Keratinocyte (primary cell): ENCODE measurements around the gene PLXNA1. TPM values are rescaled to one million over a fixed set of nuclear protein-coding genes. Genes with fewer than 3 reads are reported as not detected.

Source experiments
- DNase-seq: peaks from one replicate; pipeline ENCODE4 v3.0.0-alpha.2; 2011; ENCODE audit warnings: low read depth, missing footprints, low spot score
- FAIRE-seq: peaks from 2 replicates; lab custom pipeline; 2011; peaks lifted over from hg19 to GRCh38; lab: Jason Lieb, UNC
- H2AFZ ChIP-seq: 2 replicates; pipeline ENCODE4 v1.6.0; 2012; ENCODE audit warnings: low read length, control low read depth, inconsistent platforms; ENCODE audit not compliant: control insufficient read depth
- H3K27ac ChIP-seq: 2 replicates; pipeline ENCODE4 v1.5.1; 2011; ENCODE audit warnings: low read length; ENCODE audit not compliant: control insufficient read depth, insufficient read depth
- H3K27me3 ChIP-seq: 3 replicates; pipeline ENCODE4 v1.6.0; 2011; ENCODE audit warnings: low read length; ENCODE audit not compliant: control insufficient read depth, insufficient read depth; ENCODE audit errors: extremely low read depth
- H3K36me3 ChIP-seq, 2 experiments: 2 replicates in 1 of 2; 3 replicates in 1 of 2; pipeline ENCODE4 v1.5.1; 2011; ENCODE audit warnings: low read length in 2 of 2, mild to moderate bottlenecking in 1 of 2; ENCODE audit not compliant: control insufficient read depth in 2 of 2, insufficient read depth in 2 of 2; ENCODE audit errors: extremely low read depth in 1 of 2
- H3K4me1 ChIP-seq: 3 replicates; pipeline ENCODE4 v1.5.1; 2011; ENCODE audit warnings: low read length; ENCODE audit not compliant: control insufficient read depth, insufficient read depth; ENCODE audit errors: extremely low read depth
- H3K4me2 ChIP-seq: 3 replicates; pipeline ENCODE4 v1.6.0; 2011; ENCODE audit warnings: low read depth, low read length; ENCODE audit not compliant: control insufficient read depth, insufficient read depth; ENCODE audit errors: extremely low read depth
- H3K4me3 ChIP-seq, 3 experiments: fragments of 200-600 bp in 1 of 3; sonication (generic) in 1 of 3; 2 replicates in 2 of 3; 3 replicates in 1 of 3; pipeline ENCODE4 v1.5.1; 2011 to 2016; ENCODE audit warnings: low read length in 3 of 3, mild to moderate bottlenecking in 3 of 3, control low read depth in 2 of 3, inconsistent platforms in 1 of 3, low read depth in 1 of 3, mixed read lengths in 1 of 3, mixed run types in 1 of 3, moderate library complexity in 1 of 3; ENCODE audit not compliant: control insufficient read depth in 2 of 3, insufficient read depth in 2 of 3; ENCODE audit errors: extremely low read depth in 1 of 3
- H3K79me2 ChIP-seq: 2 replicates; pipeline ENCODE4 v1.6.0; 2012; ENCODE audit warnings: low read length; ENCODE audit not compliant: control insufficient read depth, insufficient read depth
- H3K9ac ChIP-seq: 3 replicates; pipeline ENCODE4 v1.6.0; 2011; ENCODE audit warnings: low read length; ENCODE audit not compliant: control insufficient read depth, insufficient read depth; ENCODE audit errors: extremely low read depth
- H3K9me1 ChIP-seq: 3 replicates; pipeline ENCODE4 v1.6.0; 2011; ENCODE audit warnings: low read length; ENCODE audit not compliant: control insufficient read depth, insufficient read depth; ENCODE audit errors: extremely low read depth
- H3K9me3 ChIP-seq: 2 replicates; pipeline ENCODE4 v1.5.1; 2012; ENCODE audit warnings: low read depth, low read length; ENCODE audit not compliant: control insufficient read depth
- H4K20me1 ChIP-seq: 3 replicates; pipeline ENCODE4 v1.6.0; 2011; ENCODE audit warnings: low read length; ENCODE audit not compliant: control insufficient read depth, insufficient read depth; ENCODE audit errors: extremely low read depth
- CTCF ChIP-seq, 3 experiments: IDR thresholded peaks in 1 of 3; conservative IDR thresholded peaks in 1 of 3; optimal IDR thresholded peaks in 1 of 3; 2 replicates in 2 of 3; 3 replicates in 1 of 3; pipeline versions ENCODE3 to v1.5.1; 2011; ENCODE audit warnings: low read length in 3 of 3, mild to moderate bottlenecking in 3 of 3, moderate library complexity in 2 of 3, control low read depth in 1 of 3, inconsistent platforms in 1 of 3; ENCODE audit not compliant: insufficient read depth in 2 of 3; ENCODE audit errors: extremely low read depth in 1 of 3
- EZH2 ChIP-seq: IDR thresholded peaks from one replicate; pipeline ENCODE4 v1.6.1; 2012; ENCODE audit warnings: inconsistent platforms, mild to moderate bottlenecking, low read length, moderate library complexity
- dilution Hi-C: fragments of 300-500 bp; cut with MboI; formaldehyde crosslinking; loops from one replicate; pipeline ENCODE4 v1.7.0; 2020; ENCODE audit warnings: low sequenced_read_pairs; ENCODE audit not compliant: extremely low pct_ligation_motif_present
- polyA plus RNA-seq, 5 experiments: library from polyadenylated mRNA; depleted of rRNA in 3 of 5; stranded (reverse) in 3 of 5; stranded (forward) in 1 of 5; unstranded in 1 of 5; fragments of >200 nt; gene quantifications; 1 replicate in 1 of 5; 2 replicates in 3 of 5; 3 replicates in 1 of 5; pipeline versions ENCODE4 v1.2.1 to v1.2.3, GENCODE V29; 2011 to 2012; ENCODE audit warnings: missing spikeins in 2 of 5, low read depth in 1 of 5, low replicate concordance in 1 of 5

Gene PLXNA1
- polyA plus RNA-seq, 1 donor (not counting 4 experiments of a cell fraction or from before 2014, with no cell fraction given) = 38.4 TPM

- Histone ChIP-seq H3K4me3 (no peak overlapping the region), H3K27ac (no peak overlapping the region), H4K20me1 (no peaks in the 10 kb centered on the region), H3K4me2 (no peak overlapping the region), H3K79me2 (no peaks in the 10 kb centered on the region), H3K4me1 (no peaks in the 10 kb centered on the region), H3K36me3 (no peaks in the 10 kb centered on the region), H3K9me3 (no peaks in the 10 kb centered on the region), H3K27me3 (no peaks in the 10 kb centered on the region), H3K9ac (no peak overlapping the region), H3K9me1 (no peaks in the 10 kb centered on the region), H2AFZ (no peak overlapping the region)
- FAIRE-seq (no peak), DNase-seq (no peak)
- TF ChIP-seq CTCF (optimal IDR thresholded peaks at IDR 0.05 in 1 of 3, IDR thresholded peaks at IDR 0.05 in 1 of 3, conservative IDR thresholded peaks at IDR 0.05 in 1 of 3; ENCODE audit: extremely low read depth in 1 of 3, insufficient read depth in 2 of 3, low read length in 3 of 3) = no peak
- TF ChIP-seq EZH2 = no peak
- dilution Hi-C loops = no loop called here
These were observed 14.2 kb upstream of the PLXNA1 start for GRCh38 chr3:126968391-126969390.

- peaks cover 2% of the 10 kb centered on the region for H3K9me3 ChIP-seq
- no peaks in the 10 kb centered on the region for H3K4me1 ChIP-seq
- dilution Hi-C loops = no loop called here
- no peaks in the 10 kb centered on the region for H3K9me1 ChIP-seq
- FAIRE-seq (no peak), DNase-seq (no peak)
- no peak overlapping the region for H3K9ac ChIP-seq
- no peaks in the 10 kb centered on the region for H4K20me1 ChIP-seq
- no peaks in the 10 kb centered on the region for H3K36me3 ChIP-seq
- H3K79me2 ChIP-seq = no peaks in the 10 kb centered on the region
- no peak overlapping the region for H3K27ac ChIP-seq
- H3K27me3 ChIP-seq = no peaks in the 10 kb centered on the region
- H3K4me2 ChIP-seq = no peak overlapping the region
- no peak overlapping the region for H2AFZ ChIP-seq
- no peak overlapping the region for H3K4me3 ChIP-seq
- no peak for TF ChIP-seq EZH2
- TF ChIP-seq CTCF (optimal IDR thresholded peaks at IDR 0.05 in 1 of 3, IDR thresholded peaks at IDR 0.05 in 1 of 3, conservative IDR thresholded peaks at IDR 0.05 in 1 of 3; ENCODE audit: extremely low read depth in 1 of 3, insufficient read depth in 2 of 3, low read length in 3 of 3) = no peak
These were observed 13.3 kb upstream of the PLXNA1 start for GRCh38 chr3:126969586-126969985.
